Kidney epithelial cell (primary cell): ENCODE results near the gene MYZAP. TPM values are rescaled to one million over a fixed set of nuclear protein-coding genes. Genes with fewer than 3 reads are reported as not detected.

Source experiments
- DNase-seq: peaks from one replicate; pipeline ENCODE4 v3.0.0-alpha.2; 2010; ENCODE audit warnings: low read depth
- H3K27me3 ChIP-seq: 2 replicates; pipeline ENCODE4 v1.6.0; 2011; ENCODE audit warnings: low read length; ENCODE audit not compliant: control insufficient read depth, insufficient read depth
- H3K36me3 ChIP-seq: 2 replicates; pipeline ENCODE4 v1.5.1; 2011; ENCODE audit warnings: low read length; ENCODE audit not compliant: control insufficient read depth, insufficient read depth
- H3K4me3 ChIP-seq: 2 replicates; pipeline ENCODE4 v1.5.1; 2011; ENCODE audit warnings: low read depth, mild to moderate bottlenecking, control low read depth, low read length
- total RNA-seq: library from RNA; depleted of rRNA; stranded (reverse); fragments of >200 nt; gene quantifications from 2 replicates; pipeline ENCODE4 v1.2.3, GENCODE V29; 2015
- TF ChIP-seq, protein P1 (sequence below): IDR thresholded peaks from 2 replicates; pipeline ENCODE4 v1.5.1; 2011; ENCODE audit warnings: mild to moderate bottlenecking, moderate library complexity, low read length, control low read depth, inconsistent platforms; ENCODE audit not compliant: insufficient read depth, poor library complexity, severe bottlenecking

The MYZAP gene
- total RNA-seq, 1 donor from 2014 or later, result 0.21 TPM

- TF ChIP-seq, protein P1, sequence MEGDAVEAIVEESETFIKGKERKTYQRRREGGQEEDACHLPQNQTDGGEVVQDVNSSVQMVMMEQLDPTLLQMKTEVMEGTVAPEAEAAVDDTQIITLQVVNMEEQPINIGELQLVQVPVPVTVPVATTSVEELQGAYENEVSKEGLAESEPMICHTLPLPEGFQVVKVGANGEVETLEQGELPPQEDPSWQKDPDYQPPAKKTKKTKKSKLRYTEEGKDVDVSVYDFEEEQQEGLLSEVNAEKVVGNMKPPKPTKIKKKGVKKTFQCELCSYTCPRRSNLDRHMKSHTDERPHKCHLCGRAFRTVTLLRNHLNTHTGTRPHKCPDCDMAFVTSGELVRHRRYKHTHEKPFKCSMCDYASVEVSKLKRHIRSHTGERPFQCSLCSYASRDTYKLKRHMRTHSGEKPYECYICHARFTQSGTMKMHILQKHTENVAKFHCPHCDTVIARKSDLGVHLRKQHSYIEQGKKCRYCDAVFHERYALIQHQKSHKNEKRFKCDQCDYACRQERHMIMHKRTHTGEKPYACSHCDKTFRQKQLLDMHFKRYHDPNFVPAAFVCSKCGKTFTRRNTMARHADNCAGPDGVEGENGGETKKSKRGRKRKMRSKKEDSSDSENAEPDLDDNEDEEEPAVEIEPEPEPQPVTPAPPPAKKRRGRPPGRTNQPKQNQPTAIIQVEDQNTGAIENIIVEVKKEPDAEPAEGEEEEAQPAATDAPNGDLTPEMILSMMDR, result no peak
- H3K4me3 ChIP-seq, result no peak overlapping the region
- H3K36me3 ChIP-seq, result no peaks in the 10 kb centered on the region
- no peak for DNase-seq
- no peaks in the 10 kb centered on the region for H3K27me3 ChIP-seq
Measured at GRCh38 chr15:57557810-57558209, 33.9 kb upstream of the MYZAP start.

DNA sequence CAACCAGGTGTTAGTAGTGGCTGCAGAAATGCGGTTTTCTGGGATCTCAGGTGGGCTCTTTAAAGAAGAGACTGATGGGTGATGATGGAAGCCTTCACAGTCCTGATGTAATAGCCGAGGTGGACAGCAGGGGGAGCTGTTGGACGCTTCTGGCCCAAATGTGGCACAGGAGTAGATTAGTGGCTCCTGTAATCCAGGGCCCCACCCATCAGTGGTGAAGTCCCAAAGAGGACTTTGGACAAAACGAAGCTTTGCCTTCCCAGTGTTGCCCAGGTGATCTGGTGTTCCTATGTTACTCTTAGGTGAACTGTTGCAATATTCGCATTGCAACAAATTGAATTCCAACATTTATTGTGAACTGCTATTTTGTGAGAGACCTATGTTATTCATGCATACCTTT, 31.8 kb upstream of the MYZAP start:
- DNase-seq, result no peak
- no peaks in the 10 kb centered on the region for H3K36me3 ChIP-seq
- H3K4me3 ChIP-seq, result no peak overlapping the region
- TF ChIP-seq, protein P1, result peak; percentile 89
- H3K27me3 ChIP-seq, result no peaks in the 10 kb centered on the region

- Histone ChIP-seq H3K36me3 (no peaks in the 10 kb centered on the region), H3K27me3 (no peaks in the 10 kb centered on the region), H3K4me3 (no peak overlapping the region)
- TF ChIP-seq, protein P1, result peak; percentile 91
- no peak for DNase-seq
Measured at GRCh38 chr15:57561041-57561711, 30.5 kb upstream of the MYZAP start.

GRCh38 chr15:57562196-57562769, 29.4 kb upstream of the MYZAP start:
- DNase-seq, result no peak
- Histone ChIP-seq H3K4me3 (no peak overlapping the region), H3K36me3 (no peaks in the 10 kb centered on the region), H3K27me3 (no peaks in the 10 kb centered on the region)
- TF ChIP-seq, protein P1, result no peak

GRCh38 chr15:57563416-57563815, 28.3 kb upstream of the MYZAP start:
- TF ChIP-seq, protein P1, result no peak
- DNase-seq, result no peak
- no peak overlapping the region for H3K4me3 ChIP-seq
- no peaks in the 10 kb centered on the region for H3K27me3 ChIP-seq
- no peaks in the 10 kb centered on the region for H3K36me3 ChIP-seq

- TF ChIP-seq, protein P1, result no peak
- Histone ChIP-seq H3K36me3 (no peaks in the 10 kb centered on the region), H3K4me3 (no peak overlapping the region), H3K27me3 (no peaks in the 10 kb centered on the region)
- no peak for DNase-seq
Measured at GRCh38 chr15:57565311-57565710, 26.4 kb upstream of the MYZAP start.
